Superior temporal gyrus (tissue), 1 donor: Measurements from ENCODE around the gene DNAH17.

ENCODE experiments used
- DNase-seq: peaks from one replicate; pipeline ENCODE4 v3.0.0-alpha.2; 2016; ENCODE audit errors: extremely low spot score

The DNAH17 gene

GRCh38 chr17:78414178-78415162, 162.7 kb downstream of the DNAH17 start:
- DNase-seq = no peak

GRCh38 chr17:78412403-78412802, 164.8 kb downstream of the DNAH17 start:
- DNase-seq = no peak

GRCh38 chr17:78411241-78411857, 165.8 kb downstream of the DNAH17 start:
- DNase-seq = no peak

DNA sequence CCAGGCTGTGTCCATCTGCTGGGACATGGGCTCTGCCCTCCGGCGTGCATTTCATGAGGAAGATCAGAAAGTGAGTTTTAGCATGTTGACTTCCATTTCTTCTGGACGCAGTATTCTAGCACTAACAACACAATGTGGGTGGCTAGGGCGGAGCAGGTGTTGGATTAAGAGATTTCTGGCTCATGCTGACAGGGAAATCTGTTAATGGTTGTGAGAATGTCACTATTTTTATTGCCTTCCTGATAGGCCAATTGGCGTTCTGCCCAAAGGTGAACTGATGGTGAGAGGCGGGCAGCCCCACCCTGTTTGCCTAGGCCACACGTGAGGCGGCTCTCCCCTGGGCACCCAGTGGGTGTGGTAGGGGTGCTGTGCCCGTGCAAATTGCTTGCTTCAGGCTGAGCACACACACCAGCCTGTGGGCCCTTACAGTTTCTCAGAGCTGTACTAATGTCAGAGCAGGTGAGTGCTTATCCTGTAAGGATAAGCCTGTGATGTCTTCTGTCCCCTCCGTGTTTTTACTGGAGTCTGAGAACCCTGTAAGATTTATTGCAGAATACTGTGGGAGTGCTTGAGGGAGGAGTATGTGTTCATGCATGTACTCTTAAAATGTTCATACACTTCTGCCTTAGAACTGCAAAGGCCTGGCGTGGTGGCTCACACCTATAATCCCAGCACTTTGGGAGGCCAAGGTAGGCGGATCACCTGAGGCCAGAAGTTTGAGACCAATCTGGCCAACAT, 167.8 kb downstream of the DNAH17 start:
- DNase-seq = no peak

- DNase-seq = no peak
Observed at GRCh38 chr17:78408476-78409050, 168.6 kb downstream of the DNAH17 start.

GRCh38 chr17:78407387-78408000, 169.7 kb downstream of the DNAH17 start:
- DNase-seq = no peak

- no peak for DNase-seq
Observed at GRCh38 chr17:78406920-78407319, 170.3 kb downstream of the DNAH17 start.

- DNase-seq = no peak
Observed at GRCh38 chr17:78406396-78406795, 170.8 kb downstream of the DNAH17 start.

- DNase-seq = no peak
Observed at GRCh38 chr17:78403822-78404221, 173.4 kb downstream of the DNAH17 start.

- no peak for DNase-seq
Observed at GRCh38 chr17:78401891-78402290, 175.3 kb downstream of the DNAH17 start.

DNA sequence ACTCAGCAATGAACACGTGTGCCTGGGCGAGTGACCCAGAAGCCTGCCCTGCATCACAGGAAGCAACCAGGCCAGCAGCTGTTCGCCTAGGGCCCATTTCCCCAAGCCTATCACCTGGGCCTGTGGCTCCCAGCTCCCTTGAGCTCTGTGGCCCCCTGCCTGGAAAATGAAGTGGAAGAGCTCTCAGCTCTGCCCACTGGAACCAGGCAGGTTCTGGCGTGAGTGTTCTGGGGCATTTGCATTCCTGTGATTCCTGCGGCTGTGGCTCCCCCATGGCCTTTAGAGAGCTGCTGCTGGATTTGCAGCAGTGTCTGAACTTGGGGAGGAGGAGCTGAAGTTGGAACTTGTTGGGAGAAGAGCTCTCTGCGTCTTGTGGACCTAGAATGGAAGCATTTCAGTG, 175.9 kb downstream of the DNAH17 start:
- no peak for DNase-seq

- DNase-seq = no peak
Observed at GRCh38 chr17:78400581-78401240, 176.5 kb downstream of the DNAH17 start.

- no peak for DNase-seq
Observed at GRCh38 chr17:78399693-78400144, 177.5 kb downstream of the DNAH17 start.

DNA sequence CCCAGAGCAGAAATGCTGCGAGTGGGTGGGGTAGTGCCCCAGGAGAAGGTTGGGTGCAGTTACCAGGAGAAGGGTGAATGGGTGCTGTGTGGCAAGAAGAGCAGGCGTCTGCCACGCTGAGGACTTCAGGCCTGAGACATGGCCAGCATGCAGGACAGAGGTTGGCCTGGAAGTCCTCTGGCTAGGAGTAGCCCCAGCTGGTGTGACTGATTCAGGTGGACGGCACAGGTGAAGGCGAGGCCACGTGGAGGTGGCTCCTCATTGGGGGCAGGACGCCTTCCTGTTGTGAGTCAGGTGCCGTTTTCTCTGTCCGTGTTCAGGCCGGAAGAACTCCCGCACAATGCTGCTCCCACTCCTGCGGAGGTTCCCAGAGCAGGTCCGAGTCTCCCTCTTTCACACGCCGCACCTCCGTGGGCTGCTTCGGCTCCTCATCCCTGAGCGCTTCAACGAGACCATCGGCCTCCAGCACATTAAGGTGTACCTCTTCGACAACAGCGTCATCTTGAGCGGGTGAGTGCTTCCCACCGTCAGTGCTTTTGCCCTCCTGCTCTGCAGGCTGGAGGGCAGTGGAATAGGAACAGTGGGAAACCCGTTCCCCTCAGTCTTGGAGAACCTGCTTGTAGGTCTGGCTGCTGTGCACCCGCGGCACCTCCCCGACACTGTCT, 178.0 kb downstream of the DNAH17 start:
- no peak for DNase-seq

DNA sequence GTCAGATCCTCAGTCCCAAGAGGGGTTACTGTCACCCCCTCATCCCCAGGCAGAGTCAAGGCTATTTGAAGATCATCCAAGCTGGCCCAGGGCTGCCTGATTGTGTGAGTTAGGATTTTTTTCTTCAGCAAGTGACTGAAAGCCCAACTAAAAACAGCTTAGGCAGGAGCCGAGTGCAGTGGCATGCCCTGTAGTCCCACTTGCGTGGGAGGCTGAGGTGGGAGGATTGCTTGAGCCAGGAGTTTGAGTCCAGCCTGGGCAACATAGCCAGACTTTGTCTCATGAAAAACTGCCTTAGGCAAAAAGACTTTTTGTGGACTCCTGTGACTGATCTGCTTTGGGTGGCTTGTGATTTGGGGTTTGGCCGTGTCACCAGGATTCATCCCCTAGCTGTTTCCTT, 178.8 kb downstream of the DNAH17 start:
- no peak for DNase-seq

DNA sequence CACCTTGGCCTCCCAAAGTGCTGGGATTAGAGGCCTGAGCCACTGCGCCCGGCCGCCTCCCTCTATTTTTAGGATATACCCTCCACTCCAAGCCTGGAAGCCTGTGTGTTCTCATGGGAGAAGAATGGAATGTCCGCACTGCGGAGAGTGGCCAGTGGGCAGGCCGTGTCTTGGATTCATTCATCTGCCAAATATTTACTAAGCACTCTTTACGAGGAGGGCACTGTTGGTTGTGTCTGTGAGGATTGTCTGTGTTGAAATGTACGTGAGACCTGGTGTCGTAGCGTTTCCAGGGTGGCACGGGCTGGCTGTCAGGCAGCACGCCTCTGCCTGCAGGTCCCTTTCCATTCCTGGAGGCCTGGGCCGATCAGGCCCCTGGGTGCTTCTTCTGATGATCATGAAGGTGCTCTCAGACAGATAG, 179.5 kb downstream of the DNAH17 start:
- DNase-seq = no peak

DNA sequence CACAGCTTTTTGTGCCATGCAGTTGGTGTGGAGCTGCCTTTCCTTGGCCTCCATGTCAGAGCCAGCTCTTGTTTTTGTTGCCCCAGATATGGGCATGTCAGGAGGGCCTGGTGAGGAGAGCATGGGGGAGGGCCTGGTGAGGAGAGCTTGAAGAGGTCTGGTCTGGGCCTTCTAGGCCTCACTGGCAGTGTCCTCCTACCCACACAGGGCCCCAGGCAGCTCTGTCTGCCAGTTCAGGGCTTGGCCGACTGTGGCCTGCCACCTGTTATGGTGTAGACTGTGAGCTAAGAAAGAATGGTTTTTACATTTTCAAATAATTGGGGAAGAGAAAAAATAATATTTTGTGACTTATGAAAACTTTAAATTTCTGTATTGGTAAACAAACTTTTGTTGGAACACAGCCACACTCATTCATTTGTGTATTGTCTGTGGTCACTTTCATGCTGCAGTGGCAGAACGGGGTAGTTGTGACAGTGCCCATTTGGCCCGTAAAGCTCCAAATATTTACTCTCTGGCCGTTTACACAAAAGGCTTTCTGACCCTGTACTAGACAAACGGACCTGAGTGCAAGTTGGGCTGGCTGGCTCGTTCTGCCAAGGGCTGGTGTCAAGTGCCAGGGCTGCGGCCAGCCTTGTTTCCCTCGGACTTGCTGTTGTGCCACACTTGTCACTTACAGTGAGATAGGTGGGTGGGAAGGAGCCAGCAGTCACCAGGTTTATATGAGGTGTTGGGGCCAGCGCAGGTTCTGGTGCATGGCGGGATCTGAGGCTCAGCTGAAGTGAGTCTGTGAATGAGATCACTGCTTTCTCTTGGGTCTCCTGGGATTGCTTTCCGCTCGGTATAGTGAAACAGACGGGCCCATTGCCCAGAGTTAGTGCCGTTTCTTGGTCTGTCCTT, 180.5 kb downstream of the DNAH17 start:
- no peak for DNase-seq

- no peak for DNase-seq
Observed at GRCh38 chr17:78395155-78395554, 182.0 kb downstream of the DNAH17 start.

GRCh38 chr17:78394209-78394608, 183.0 kb downstream of the DNAH17 start:
- no peak for DNase-seq
